Liver (tissue), 9 donors: Measurements from ENCODE around the gene KSR2. TPM values are rescaled to one million over a fixed set of nuclear protein-coding genes. Genes with fewer than 3 reads are reported as not detected.

ENCODE experiments used
- DNase-seq: peaks from one replicate; pipeline ENCODE4 v3.0.0-alpha.2; 2017; ENCODE audit warnings: low spot score
- H3K27ac ChIP-seq, 2 donors: one replicate each; pipeline ENCODE4 v1.7.0; 2013; ENCODE audit warnings: inconsistent platforms in 2 of 2, low read length in 2 of 2, control low read depth in 1 of 2, low read depth in 1 of 2, mild to moderate bottlenecking in 1 of 2
- H3K27me3 ChIP-seq, 4 donors: one replicate each; pipeline versions ENCODE4 v1.6.1 to v1.7.0; 2013; ENCODE audit warnings: low read length in 3 of 4, inconsistent platforms in 1 of 4, mild to moderate bottlenecking in 1 of 4, moderate library complexity in 1 of 4; ENCODE audit not compliant: control insufficient read depth in 4 of 4, insufficient read depth in 4 of 4
- H3K36me3 ChIP-seq, 4 donors: one replicate each; pipeline versions ENCODE4 v1.6.1 to v1.7.0; 2013; ENCODE audit warnings: low read length in 3 of 4, mild to moderate bottlenecking in 3 of 4, low read depth in 1 of 4, moderate library complexity in 1 of 4; ENCODE audit not compliant: control insufficient read depth in 4 of 4, insufficient read depth in 3 of 4
- H3K4me1 ChIP-seq, 4 donors: one replicate each; pipeline versions ENCODE4 v1.6.1 to v1.7.0; 2013; ENCODE audit warnings: low read length in 3 of 4, mild to moderate bottlenecking in 3 of 4, moderate library complexity in 1 of 4; ENCODE audit not compliant: control insufficient read depth in 4 of 4, insufficient read depth in 4 of 4
- H3K4me3 ChIP-seq, 3 donors: one replicate each; pipeline versions ENCODE4 v1.6.1 to v1.7.0; 2013; ENCODE audit warnings: low read length in 3 of 3, control low read depth in 1 of 3, low read depth in 1 of 3, mild to moderate bottlenecking in 1 of 3
- H3K9ac ChIP-seq, 2 donors: one replicate each; pipeline ENCODE4 v1.7.0; 2013; ENCODE audit warnings: low read length in 2 of 2, mild to moderate bottlenecking in 2 of 2, moderate library complexity in 2 of 2, control low read depth in 1 of 2, low read depth in 1 of 2
- H3K9me3 ChIP-seq, 4 donors: one replicate each; pipeline versions ENCODE4 v1.6.1 to v1.7.0; 2013; ENCODE audit warnings: low read length in 3 of 4; ENCODE audit not compliant: control insufficient read depth in 4 of 4
- EGR1 ChIP-seq, 2 donors: IDR thresholded peaks; 2 replicates each; pipeline ENCODE4 v1.6.1; 2016 to 2018; ENCODE audit warnings: antibody characterized with exemption in 2 of 2, low read depth in 2 of 2
- FOXA2 ChIP-seq: IDR thresholded peaks from 2 replicates; pipeline ENCODE4 v1.6.1; 2016; ENCODE audit warnings: antibody characterized with exemption
- GABPA ChIP-seq, 2 donors: IDR thresholded peaks in 1 of 2; conservative IDR thresholded peaks in 1 of 2; 2 replicates each; pipeline ENCODE4 v1.6.1; 2016; ENCODE audit warnings: antibody characterized with exemption in 2 of 2, mild to moderate bottlenecking in 1 of 2, moderate library complexity in 1 of 2
- HNF4A ChIP-seq, 2 donors: conservative IDR thresholded peaks; 2 replicates each; pipeline ENCODE4 v1.6.1; 2016; ENCODE audit warnings: antibody characterized with exemption in 2 of 2, mild to moderate bottlenecking in 2 of 2
- RAD21 ChIP-seq, 2 donors: IDR thresholded peaks; 2 replicates each; pipeline ENCODE4 v1.6.1; 2016; ENCODE audit warnings: antibody characterized with exemption in 2 of 2, mild to moderate bottlenecking in 2 of 2
- REST ChIP-seq: IDR thresholded peaks from 2 replicates; pipeline ENCODE4 v1.6.1; 2016; ENCODE audit warnings: antibody characterized with exemption, mild to moderate bottlenecking
- RXRA ChIP-seq, 2 donors: IDR thresholded peaks; 2 replicates each; pipeline ENCODE4 v1.6.1; 2017 to 2018; ENCODE audit warnings: antibody characterized with exemption in 2 of 2, mild to moderate bottlenecking in 1 of 2
- SP1 ChIP-seq: IDR thresholded peaks from 2 replicates; pipeline ENCODE4 v1.6.1; 2018; ENCODE audit warnings: antibody characterized with exemption, mild to moderate bottlenecking
- TAF1 ChIP-seq: conservative IDR thresholded peaks from 2 replicates; pipeline ENCODE4 v1.6.1; 2016; ENCODE audit warnings: antibody characterized with exemption, mild to moderate bottlenecking
- YY1 ChIP-seq: IDR thresholded peaks from 2 replicates; pipeline ENCODE4 v1.6.1; 2016; ENCODE audit warnings: antibody characterized with exemption, mild to moderate bottlenecking
- WGBS: extraction: QIAGEN DNeasy Blood & Tissue Kit; methylation state at CpG from one replicate; pipeline ENCODE4 v1.1.7; 2013; 5-methylcytosine and 5-hydroxymethylcytosine counted together
- polyA plus RNA-seq, 2 donors: library from polyadenylated mRNA; stranded (reverse) in 1 of 2; unstranded in 1 of 2; fragments of 200-250 nt in 1 of 2; fragments of >200 nt in 1 of 2; fragmentation: Nextera tagmentation in 1 of 2; extraction: Ambion mirVana in 1 of 2; gene quantifications; one replicate each; pipeline versions ENCODE4 v1.2.1 to v1.2.3, GENCODE V29; 2013 to 2015
- total RNA-seq, 2 donors: library from RNA; depleted of rRNA; stranded (reverse); fragments of >200 nt; gene quantifications; one replicate each; pipeline ENCODE4 v1.2.3, GENCODE V29; 2014
- TF ChIP-seq, protein P1 (sequence below): fragments of 150-350 bp; IDR thresholded peaks from 2 replicates; pipeline ENCODE4 v1.5.1; 2017; ENCODE audit warnings: improper control_type of control experiment, low read depth, low read length; ENCODE audit not compliant: missing input control
- TF ChIP-seq, protein P2 (sequence below): IDR thresholded peaks from 2 replicates; pipeline ENCODE4 v1.6.1; 2016; ENCODE audit warnings: antibody characterized with exemption
- donor health status: healthy.
- donor health status: healthy.
- donor health status: healthy.
- donor health status: healthy.
- donor health status: healthy.

The KSR2 gene
- total and polyA plus RNA-seq, 4 donors = under 0.01 to 0.02 (median under 0.01) TPM; not detected in 1

- H3K4me3 ChIP-seq = no peak overlapping the region
- TF ChIP-seq, protein P1, sequence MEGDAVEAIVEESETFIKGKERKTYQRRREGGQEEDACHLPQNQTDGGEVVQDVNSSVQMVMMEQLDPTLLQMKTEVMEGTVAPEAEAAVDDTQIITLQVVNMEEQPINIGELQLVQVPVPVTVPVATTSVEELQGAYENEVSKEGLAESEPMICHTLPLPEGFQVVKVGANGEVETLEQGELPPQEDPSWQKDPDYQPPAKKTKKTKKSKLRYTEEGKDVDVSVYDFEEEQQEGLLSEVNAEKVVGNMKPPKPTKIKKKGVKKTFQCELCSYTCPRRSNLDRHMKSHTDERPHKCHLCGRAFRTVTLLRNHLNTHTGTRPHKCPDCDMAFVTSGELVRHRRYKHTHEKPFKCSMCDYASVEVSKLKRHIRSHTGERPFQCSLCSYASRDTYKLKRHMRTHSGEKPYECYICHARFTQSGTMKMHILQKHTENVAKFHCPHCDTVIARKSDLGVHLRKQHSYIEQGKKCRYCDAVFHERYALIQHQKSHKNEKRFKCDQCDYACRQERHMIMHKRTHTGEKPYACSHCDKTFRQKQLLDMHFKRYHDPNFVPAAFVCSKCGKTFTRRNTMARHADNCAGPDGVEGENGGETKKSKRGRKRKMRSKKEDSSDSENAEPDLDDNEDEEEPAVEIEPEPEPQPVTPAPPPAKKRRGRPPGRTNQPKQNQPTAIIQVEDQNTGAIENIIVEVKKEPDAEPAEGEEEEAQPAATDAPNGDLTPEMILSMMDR = peak; percentile 95
- TF ChIP-seq RAD21 (IDR thresholded peaks at IDR 0.05) = peak; percentile 91 to 93
- TF ChIP-seq GABPA (IDR thresholded peaks at IDR 0.05 in 1 of 2, conservative IDR thresholded peaks at IDR 0.05 in 1 of 2) = no peak
Observed at GRCh38 chr12:117836999-117837736, 131.6 kb downstream of the KSR2 start.

DNA sequence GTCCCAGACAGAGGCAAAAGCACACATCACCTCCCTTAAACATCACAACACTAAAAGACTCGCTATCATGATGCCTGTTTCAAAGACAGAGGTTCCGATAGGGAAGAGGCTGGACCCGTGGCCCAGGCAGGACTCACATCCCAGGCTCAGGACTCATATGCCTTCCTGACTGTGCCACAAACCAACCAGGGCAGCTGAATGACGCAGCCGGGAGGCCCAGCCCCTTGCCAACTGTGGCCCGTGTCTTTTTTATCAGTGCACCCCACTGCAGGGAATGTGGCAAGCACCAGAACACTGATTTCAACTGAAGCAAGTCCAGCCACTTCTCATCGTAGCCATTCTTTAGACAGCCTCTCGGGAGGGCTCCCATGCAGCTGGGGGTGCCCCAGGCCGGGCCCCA, 132.3 kb downstream of the KSR2 start:
- no peaks in the 10 kb centered on the region for H3K4me1 ChIP-seq
- H3K27ac ChIP-seq = no peak overlapping the region
- no peak overlapping the region for H3K4me3 ChIP-seq
- DNase-seq = no peak
- no peaks in the 10 kb centered on the region for H3K9me3 ChIP-seq
- no peaks in the 10 kb centered on the region for H3K36me3 ChIP-seq
- peaks cover 0 to 7% (median 0%) of the 10 kb centered on the region in 4 donors for H3K27me3 ChIP-seq
- TF ChIP-seq FOXA2 = no peak
- no peak for TF ChIP-seq HNF4A (conservative IDR thresholded peaks at IDR 0.05)
- TF ChIP-seq, protein P2, sequence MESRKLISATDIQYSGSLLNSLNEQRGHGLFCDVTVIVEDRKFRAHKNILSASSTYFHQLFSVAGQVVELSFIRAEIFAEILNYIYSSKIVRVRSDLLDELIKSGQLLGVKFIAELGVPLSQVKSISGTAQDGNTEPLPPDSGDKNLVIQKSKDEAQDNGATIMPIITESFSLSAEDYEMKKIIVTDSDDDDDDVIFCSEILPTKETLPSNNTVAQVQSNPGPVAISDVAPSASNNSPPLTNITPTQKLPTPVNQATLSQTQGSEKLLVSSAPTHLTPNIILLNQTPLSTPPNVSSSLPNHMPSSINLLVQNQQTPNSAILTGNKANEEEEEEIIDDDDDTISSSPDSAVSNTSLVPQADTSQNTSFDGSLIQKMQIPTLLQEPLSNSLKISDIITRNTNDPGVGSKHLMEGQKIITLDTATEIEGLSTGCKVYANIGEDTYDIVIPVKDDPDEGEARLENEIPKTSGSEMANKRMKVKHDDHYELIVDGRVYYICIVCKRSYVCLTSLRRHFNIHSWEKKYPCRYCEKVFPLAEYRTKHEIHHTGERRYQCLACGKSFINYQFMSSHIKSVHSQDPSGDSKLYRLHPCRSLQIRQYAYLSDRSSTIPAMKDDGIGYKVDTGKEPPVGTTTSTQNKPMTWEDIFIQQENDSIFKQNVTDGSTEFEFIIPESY = no peak
- TF ChIP-seq YY1 = no peak
- no peak for TF ChIP-seq REST
- no peak for TF ChIP-seq RXRA (IDR thresholded peaks at IDR 0.05)
- TF ChIP-seq RAD21 (IDR thresholded peaks at IDR 0.05) = no peak
- no peak for TF ChIP-seq SP1
- no peak for TF ChIP-seq TAF1
- TF ChIP-seq EGR1 (IDR thresholded peaks at IDR 0.05; ENCODE audit: low read depth in 2 of 2) = no peak
- peak overlapping the region in 1 of 2 donors; percentile 16 for H3K9ac ChIP-seq
- WGBS = 80% methylated on average over 9 of the region's 9 CpGs

More at GRCh38 chr12:117836999-117837736, 131.6 kb downstream of the KSR2 start:
- DNase-seq = peak; percentile 83
- Histone ChIP-seq H3K4me1 (no peaks in the 10 kb centered on the region), H3K36me3 (no peaks in the 10 kb centered on the region), H3K9me3 (no peaks in the 10 kb centered on the region), H3K27me3 (peaks cover 0 to 7% (median 0%) of the 10 kb centered on the region in 4 donors), H3K9ac (no peak overlapping the region), H3K27ac (no peak overlapping the region)
- WGBS = 13% methylated on average over 22 of the region's 22 CpGs
